ENCODE measurements around the gene PDK2. TPM values are rescaled to one million over a fixed set of nuclear protein-coding genes. Genes with fewer than 3 reads are reported as not detected.
A peak's percentile ranks its signal among the peaks of the same experiment; 100 is the strongest.

The PDK2 gene
- total and polyA plus RNA-seq, 9 of the 15 experiments (the other 6 are each of a cell fraction or from before 2014, with no cell fraction given), result 0.03 to 2.5 (median 1.4) TPM

GRCh38 chr17:50094243-50094752 lies 853 bp upstream of the PDK2 start (continued):
- TF ChIP-seq CTCF (IDR thresholded peaks at IDR 0.05 in 2 of 3, conservative IDR thresholded peaks at IDR 0.05 in 1 of 3; ENCODE audit: insufficient read depth in 2 of 3, low read depth in 1 of 3, low read length in 3 of 3) (peak; percentile 77 to 93 (median 80)), ZBED1 (IDR thresholded peaks at IDR 0.05) (no peak), KDM1A (IDR thresholded peaks at IDR 0.05) (no peak), MXI1 (IDR thresholded peaks at IDR 0.05; ENCODE audit: low read depth, low read length) (no peak), CEBPG (CRISPR knock-in tag; IDR thresholded peaks at IDR 0.05) (no peak), CEBPG (tag; conservative IDR thresholded peaks at IDR 0.05 in 1 of 2, IDR thresholded peaks at IDR 0.05 in 1 of 2) (no peak), PHF21A (IDR thresholded peaks at IDR 0.05; ENCODE audit: borderline replicate concordance, low read depth) (no peak), ZNF592 (IDR thresholded peaks at IDR 0.05) (no peak), RCOR1 (IDR thresholded peaks at IDR 0.05; ENCODE audit: borderline replicate concordance in 1 of 2, low read depth in 2 of 2, low read length in 2 of 2) (0 out of 4 replicates have a peak, but pooled peaks of 1 of the 2 experiments have one; percentile 27), STAT6 (CRISPR knock-in tag; IDR thresholded peaks at IDR 0.05) (no peak), ZNF695 (CRISPR knock-in tag; IDR thresholded peaks at IDR 0.05) (no peak), SIN3B (IDR thresholded peaks at IDR 0.05; ENCODE audit: low read depth) (no peak)

All from K562 (cell line).